Esophagus muscularis mucosa (tissue), 4 donors: ENCODE measurements around the gene ST6GALNAC3. TPM values are rescaled to one million over a fixed set of nuclear protein-coding genes. Genes with fewer than 3 reads are reported as not detected.

Source experiments
- DNase-seq: peaks from one replicate; pipeline ENCODE4 v3.0.0-alpha.2; 2017; ENCODE audit errors: extremely low spot score
- H3K27ac ChIP-seq, 4 donors: fragments of 200-600 bp; sonication (generic); replicated peaks in 1 of 4; 1 replicate in 3 of 4; 2 replicates in 1 of 4; pipeline ENCODE4 v1.5.1; 2016 to 2019; ENCODE audit warnings: mild to moderate bottlenecking in 1 of 4
- H3K27me3 ChIP-seq, 4 donors: fragments of 200-600 bp; sonication (generic); one replicate each; pipeline versions ENCODE4 v1.5.1 to v1.6.0; 2016 to 2019
- H3K36me3 ChIP-seq, 4 donors: fragments of 200-600 bp; sonication (generic); one replicate each; pipeline ENCODE4 v1.5.1; 2016 to 2019
- H3K4me1 ChIP-seq, 4 donors: fragments of 200-600 bp; sonication (generic); one replicate each; pipeline ENCODE4 v1.5.1; 2016 to 2019
- H3K4me3 ChIP-seq, 4 donors: fragments of 200-600 bp; sonication (generic); 1 replicate in 2 of 4; 2 replicates in 2 of 4; pipeline ENCODE4 v1.5.1; 2016 to 2019; ENCODE audit warnings: mild to moderate bottlenecking in 4 of 4, moderate library complexity in 1 of 4
- H3K9me3 ChIP-seq, 4 donors: fragments of 200-600 bp; sonication (generic); 1 replicate in 3 of 4; 2 replicates in 1 of 4; pipeline ENCODE4 v1.5.1; 2016 to 2019
- CTCF ChIP-seq, 3 experiments: fragments of 200-600 bp in 2 of 3; fragments of 450-650 bp in 1 of 3; sonication (generic) in 2 of 3; IDR thresholded peaks; one replicate each; pipeline ENCODE4 v1.5.1; 2017 to 2019; ENCODE audit warnings: antibody characterized with exemption in 3 of 3, mild to moderate bottlenecking in 2 of 3, moderate library complexity in 1 of 3
- EP300 ChIP-seq: sonication (generic); formaldehyde crosslinking; IDR thresholded peaks from one replicate; pipeline ENCODE4 v1.6.1; 2017; ENCODE audit warnings: antibody characterized with exemption
- POLR2A ChIP-seq: fragments of 450-650 bp; IDR thresholded peaks from one replicate; pipeline ENCODE4 v1.6.1; 2017; ENCODE audit warnings: antibody characterized with exemption, moderate library complexity, mild to moderate bottlenecking, low read depth
- POLR2AphosphoS5 ChIP-seq, 2 donors: sonication (generic); formaldehyde crosslinking; IDR thresholded peaks; one replicate each; pipeline ENCODE4 v1.6.1; 2017; ENCODE audit warnings: antibody characterized with exemption in 2 of 2
- WGBS: methylation state at CpG from one replicate; pipeline ENCODE4 v1.1.5; 2018; 5-methylcytosine and 5-hydroxymethylcytosine counted together
- intact Hi-C: fragments of 100-400 bp; cut with DNase I; formaldehyde crosslinking; loops from one replicate; pipeline ENCODE4 v1.15.1; 2023
- total RNA-seq, 4 donors: library from RNA; depleted of rRNA; stranded (reverse); fragments of >200 nt; gene quantifications; one replicate each; pipeline versions ENCODE4 v1.1.0 to v1.2.1, GENCODE V29; 2016

Gene ST6GALNAC3
- total RNA-seq, 4 donors from 2014 or later: 2.1 to 6.8 (median 4.8) TPM

DNA sequence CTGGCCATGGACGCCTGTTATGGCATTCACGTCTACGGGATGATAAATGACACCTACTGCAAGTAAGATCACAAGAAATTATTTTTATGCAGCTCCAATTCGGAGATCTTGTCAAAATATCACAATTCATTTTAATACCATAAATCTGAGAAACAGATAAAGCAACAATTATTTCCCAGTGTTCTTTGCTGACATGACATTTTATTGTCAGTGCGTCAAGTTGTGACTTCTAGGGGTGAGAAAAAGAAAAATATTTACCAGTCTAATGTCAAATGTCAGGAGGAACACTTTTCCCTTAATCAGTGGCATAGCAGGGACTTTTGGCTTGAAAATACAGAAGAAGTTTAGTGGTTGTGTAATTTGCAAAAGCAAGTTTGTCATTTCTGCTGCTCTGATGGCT lies 553.0 kb downstream of the ST6GALNAC3 start:
- Histone ChIP-seq H3K4me3 (no peak overlapping the region), H3K9me3 (no peaks in the 10 kb centered on the region), H3K27ac (no peak overlapping the region), H3K4me1 (no peaks in the 10 kb centered on the region), H3K36me3 (peaks cover 0 to 5% (median 0%) of the 10 kb centered on the region in 4 donors), H3K27me3 (no peaks in the 10 kb centered on the region)
- TF ChIP-seq CTCF (IDR thresholded peaks at IDR 0.05) (no peak), EP300 (no peak), POLR2A (no peak), POLR2AphosphoS5 (IDR thresholded peaks at IDR 0.05) (no peak)
- 73% methylated on average over 5 of the region's 5 CpGs for WGBS
- intact Hi-C loops: no loop called here
- DNase-seq: no peak

DNA sequence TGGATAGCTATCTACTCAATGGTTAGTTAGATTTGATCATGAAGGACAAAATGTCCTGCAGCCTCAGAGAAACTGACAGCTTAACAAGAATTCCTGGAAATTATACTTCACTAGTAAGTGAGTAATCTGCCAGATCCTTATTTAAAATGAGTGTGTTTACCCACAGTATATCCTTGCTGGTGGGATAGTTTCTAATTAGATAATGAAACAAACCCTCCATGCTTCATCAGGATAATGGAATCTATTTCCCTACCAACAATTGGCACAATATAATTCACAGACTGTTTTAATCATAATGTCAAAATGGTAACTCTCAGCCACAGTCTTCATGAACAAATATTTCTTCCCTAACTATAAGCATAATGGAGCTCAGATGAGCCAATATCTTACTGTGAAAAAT lies 553.4 kb downstream of the ST6GALNAC3 start:
- intact Hi-C loops: no loop called here
- Histone ChIP-seq H3K9me3 (no peaks in the 10 kb centered on the region), H3K27ac (no peak overlapping the region), H3K27me3 (no peaks in the 10 kb centered on the region), H3K36me3 (peaks cover 0 to 5% (median 0%) of the 10 kb centered on the region in 4 donors), H3K4me1 (no peaks in the 10 kb centered on the region), H3K4me3 (no peak overlapping the region)
- DNase-seq: no peak
- TF ChIP-seq CTCF (IDR thresholded peaks at IDR 0.05): no peak

DNA sequence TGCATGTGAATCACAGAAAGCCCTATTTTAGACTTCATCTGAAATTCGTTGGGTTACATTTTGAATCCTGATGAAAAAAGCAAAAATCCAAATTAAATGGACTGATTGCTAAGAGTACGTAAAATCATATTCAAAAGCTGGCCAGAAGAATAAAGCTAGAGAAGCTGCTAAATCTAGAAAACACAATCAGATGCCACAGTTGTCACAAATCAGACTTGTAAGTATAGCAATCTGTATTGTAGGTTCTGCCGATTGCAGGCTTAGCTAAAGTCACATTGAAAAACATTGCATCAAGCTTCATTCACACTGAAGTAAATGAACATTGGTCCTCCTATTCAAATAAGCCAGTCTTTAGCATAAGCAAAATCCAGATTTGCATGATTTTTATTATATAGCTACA lies 557.6 kb downstream of the ST6GALNAC3 start:
- intact Hi-C loops: no loop called here
- Histone ChIP-seq H3K4me1 (no peaks in the 10 kb centered on the region), H3K9me3 (no peaks in the 10 kb centered on the region), H3K27ac (no peak overlapping the region), H3K4me3 (no peak overlapping the region), H3K27me3 (no peaks in the 10 kb centered on the region), H3K36me3 (peaks cover 0 to 5% (median 0%) of the 10 kb centered on the region in 4 donors)
- 97% methylated on average over 3 of the region's 3 CpGs for WGBS
- TF ChIP-seq POLR2A (no peak), EP300 (no peak), POLR2AphosphoS5 (IDR thresholded peaks at IDR 0.05) (no peak), CTCF (IDR thresholded peaks at IDR 0.05) (no peak)
- DNase-seq: no peak

- H3K27me3 ChIP-seq: no peaks in the 10 kb centered on the region
- H3K4me3 ChIP-seq: no peak overlapping the region
- TF ChIP-seq CTCF (IDR thresholded peaks at IDR 0.05) (no peak), POLR2A (no peak), EP300 (no peak), POLR2AphosphoS5 (IDR thresholded peaks at IDR 0.05) (no peak)
- 94% methylated on average over 2 of the region's 2 CpGs for WGBS
- intact Hi-C loops: no loop called here
- no peaks in the 10 kb centered on the region for H3K9me3 ChIP-seq
- no peak overlapping the region for H3K27ac ChIP-seq
- no peak for DNase-seq
- no peaks in the 10 kb centered on the region for H3K36me3 ChIP-seq
- H3K4me1 ChIP-seq: no peaks in the 10 kb centered on the region
Observed at GRCh38 chr1:76635784-76636183, 561.2 kb downstream of the ST6GALNAC3 start.

GRCh38 chr1:76639181-76639580 lies 564.6 kb downstream of the ST6GALNAC3 start:
- Histone ChIP-seq H3K27me3 (no peaks in the 10 kb centered on the region), H3K4me3 (no peak overlapping the region), H3K4me1 (peaks cover 0 to 3% (median 0%) of the 10 kb centered on the region in 4 donors), H3K9me3 (no peaks in the 10 kb centered on the region), H3K27ac (no peak overlapping the region), H3K36me3 (no peaks in the 10 kb centered on the region)
- 94% methylated on average over 2 of the region's 2 CpGs for WGBS
- TF ChIP-seq POLR2AphosphoS5 (IDR thresholded peaks at IDR 0.05) (no peak), CTCF (IDR thresholded peaks at IDR 0.05) (no peak)
- DNase-seq: no peak
- intact Hi-C loops: no loop called here
